Activated naive CD8-positive, alpha-beta T cell treated with anti-CD3 and anti-CD28 coated beads, Interleukin-2, amount 10 ng/mL, durations not matched to agents 7 days and 5 days (primary cell): ENCODE data around the gene ASF1B. TPM values are rescaled to one million over a fixed set of nuclear protein-coding genes. Genes with fewer than 3 reads are reported as not detected.
A peak's percentile ranks its signal among the peaks of the same experiment; 100 is the strongest.

Experiments used
- ATAC-seq: fragments of 150-1000 bp; cut with Tn5 transposase; one replicate; pipeline ENCODE4 v1.10.0; 2021; ENCODE audit warnings: low read depth, moderate library complexity
- POLR2A ChIA-PET: fragments of 350-600 bp; sonication (Branson Sonifier 250); formaldehyde crosslinking; loops from one replicate; lab custom pipeline; 2021; ENCODE audit warnings: antibody characterized with exemption; lab: Charles Lee
- DNase-seq: peaks from one replicate; pipeline ENCODE4 v3.0.0; 2021
- H3K27ac Mint-ChIP-seq: one replicate; pipeline ENCODE4 v1.8.0; 2022; ENCODE audit warnings: mild to moderate bottlenecking, mixed read lengths
- H3K27me3 Mint-ChIP-seq: one replicate; pipeline ENCODE4 v1.8.0; 2022; ENCODE audit warnings: mild to moderate bottlenecking, moderate library complexity, mixed read lengths
- H3K36me3 Mint-ChIP-seq: one replicate; pipeline ENCODE4 v1.8.0; 2021; ENCODE audit warnings: mild to moderate bottlenecking, mixed read lengths
- H3K4me1 Mint-ChIP-seq: one replicate; pipeline ENCODE4 v1.8.0; 2021; ENCODE audit warnings: mixed read lengths
- H3K4me3 Mint-ChIP-seq: one replicate; pipeline ENCODE4 v1.8.0; 2022; ENCODE audit warnings: mild to moderate bottlenecking, moderate library complexity, mixed read lengths
- H3K9me3 Mint-ChIP-seq: one replicate; pipeline ENCODE4 v1.8.0; 2021; ENCODE audit warnings: mixed read lengths
- total RNA-seq, 2 experiments: library from RNA; stranded (reverse); gene quantifications; one replicate each; pipeline ENCODE4 v1.2.3, GENCODE V29; 2021

ASF1B gene
- total RNA-seq, 2 experiments from 2014 or later, result 75.3 to 82.4 TPM

GRCh38 chr19:14117668-14118164 lies 18.7 kb downstream of the ASF1B start, which contains the start of gene PRKACA:
TSS of gene PRKACA (minus strand) at chr19:14117762. CDS start at chr19:14117547, 215 bp downstream.
- peak; percentile 98 for ATAC-seq
- H3K4me1 Mint-ChIP-seq, result peaks cover 40% of the 10 kb centered on the region
- H3K27ac Mint-ChIP-seq, result peak within 1 kb of the TSS; percentile 88
- H3K4me3 Mint-ChIP-seq, result peak within 1 kb of the TSS; percentile 98
- H3K27me3 Mint-ChIP-seq, result no peaks in the 10 kb centered on the region
- POLR2A ChIA-PET, result interaction anchor here (1.1 to 6.4 kb wide), 6 partner anchors 9 to 343 kb away, joined by 3 to 47 read pairs (median 6); partner anchors contain the start of gene ASF1B
- peak; percentile 99 for DNase-seq
- H3K36me3 Mint-ChIP-seq, result peaks cover 2% of the 10 kb centered on the region
- no peaks in the 10 kb centered on the region for H3K9me3 Mint-ChIP-seq

DNA sequence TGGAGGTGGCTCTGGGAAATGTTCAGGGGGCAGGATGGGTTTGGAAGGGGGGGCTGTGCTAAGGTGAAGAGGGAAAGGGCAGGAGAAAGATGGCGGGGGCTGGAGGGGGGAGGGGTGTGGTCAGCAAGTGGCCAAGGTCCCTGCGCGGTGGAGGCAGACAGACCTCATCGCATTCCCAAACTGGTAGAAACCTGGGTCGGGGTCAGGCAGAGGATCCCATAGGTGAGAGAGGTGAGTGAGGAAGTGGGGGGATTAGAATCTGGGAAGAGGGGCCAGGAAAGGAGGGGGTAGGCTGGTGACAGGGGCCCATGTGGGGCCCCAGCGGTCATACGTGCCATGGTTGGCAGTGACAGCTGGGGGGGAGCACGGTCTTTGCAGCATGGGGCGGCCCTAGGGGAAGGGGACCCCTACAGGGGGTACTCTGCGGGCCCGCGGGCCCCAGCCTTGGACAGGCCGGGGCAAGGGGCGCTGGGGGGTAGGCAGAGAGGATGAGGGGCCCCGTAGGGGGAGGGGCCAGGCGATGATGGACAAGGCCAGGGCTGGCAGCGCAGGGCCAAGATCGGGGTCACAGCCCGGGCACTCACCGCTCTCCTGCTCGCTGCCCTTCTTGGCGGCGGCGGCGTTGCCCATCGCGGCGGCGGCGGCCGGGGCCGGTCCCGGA lies 19.3 kb downstream of the ASF1B start:
- DNase-seq (no peak), ATAC-seq (peak; percentile 1)
- H3K4me3 Mint-ChIP-seq, result peak overlapping the region; percentile 98
- no peaks in the 10 kb centered on the region for H3K27me3 Mint-ChIP-seq
- peaks cover 45% of the 10 kb centered on the region for H3K4me1 Mint-ChIP-seq
- H3K9me3 Mint-ChIP-seq, result no peaks in the 10 kb centered on the region
- H3K36me3 Mint-ChIP-seq, result peaks cover 2% of the 10 kb centered on the region
- peak overlapping the region; percentile 78 for H3K27ac Mint-ChIP-seq
- POLR2A ChIA-PET, result interaction anchor here (0.5 to 6.4 kb wide), 9 partner anchors 9 to 342 kb away, joined by 3 to 47 read pairs (median 5); partner anchors contain the start of gene ASF1B

- POLR2A ChIA-PET, result interaction anchor here (0.5 to 6.4 kb wide), 6 partner anchors 10 to 321 kb away, joined by 3 to 47 read pairs (median 5); partner anchors contain the start of gene ASF1B
- peaks cover 48% of the 10 kb centered on the region for H3K4me1 Mint-ChIP-seq
- no peaks in the 10 kb centered on the region for H3K9me3 Mint-ChIP-seq
- ATAC-seq, result no peak
- no peaks in the 10 kb centered on the region for H3K27me3 Mint-ChIP-seq
- peak overlapping the region; percentile 98 for H3K4me3 Mint-ChIP-seq
- H3K27ac Mint-ChIP-seq, result peak overlapping the region; percentile 78
- no peak for DNase-seq
- peaks cover 2% of the 10 kb centered on the region for H3K36me3 Mint-ChIP-seq
Measured at GRCh38 chr19:14116525-14116917, 19.9 kb downstream of the ASF1B start.

- Mint-ChIP-seq H3K27ac (no peak overlapping the region), H3K4me1 (peaks cover 49% of the 10 kb centered on the region), H3K36me3 (peaks cover 2% of the 10 kb centered on the region), H3K9me3 (no peaks in the 10 kb centered on the region), H3K4me3 (peak overlapping the region; percentile 98), H3K27me3 (no peaks in the 10 kb centered on the region)
- DNase-seq, result no peak
- POLR2A ChIA-PET, result interaction anchor here (0.9 to 6.4 kb wide), 3 partner anchors 16 to 34 kb away, joined by 3 to 47 read pairs (median 16); partner anchors contain the start of gene ASF1B
- ATAC-seq, result no peak
Measured at GRCh38 chr19:14115756-14116155, 20.6 kb downstream of the ASF1B start.

DNA sequence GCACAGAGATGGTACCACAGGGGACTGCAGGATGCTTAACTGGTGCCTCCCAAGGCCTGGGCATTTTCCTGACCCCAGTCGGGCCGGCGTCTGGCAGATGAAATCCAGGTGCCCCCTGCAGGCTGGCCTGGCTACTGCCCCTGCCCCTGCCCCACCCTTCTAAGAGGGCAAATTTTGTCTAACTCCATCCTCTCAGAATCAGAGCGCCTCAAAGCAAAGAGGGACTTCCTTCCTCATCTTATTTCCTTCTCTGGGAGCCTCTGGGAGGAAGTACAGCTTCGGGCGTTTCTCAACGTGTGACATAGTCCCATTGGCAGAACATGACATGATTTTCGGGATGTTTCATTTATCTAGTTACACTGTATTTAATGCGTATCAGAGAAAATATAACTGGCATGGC lies 21.5 kb downstream of the ASF1B start:
- no peaks in the 10 kb centered on the region for H3K9me3 Mint-ChIP-seq
- H3K36me3 Mint-ChIP-seq, result no peaks in the 10 kb centered on the region
- DNase-seq, result peak; percentile 69
- no peak overlapping the region for H3K27ac Mint-ChIP-seq
- peaks cover 49% of the 10 kb centered on the region for H3K4me1 Mint-ChIP-seq
- peak overlapping the region; percentile 16 for H3K4me3 Mint-ChIP-seq
- POLR2A ChIA-PET, result interaction anchor here (0.6 to 6.4 kb wide), 3 partner anchors 9 to 33 kb away, joined by 6 to 47 read pairs (median 16); partner anchors contain the start of gene ASF1B
- no peak for ATAC-seq
- no peaks in the 10 kb centered on the region for H3K27me3 Mint-ChIP-seq

DNA sequence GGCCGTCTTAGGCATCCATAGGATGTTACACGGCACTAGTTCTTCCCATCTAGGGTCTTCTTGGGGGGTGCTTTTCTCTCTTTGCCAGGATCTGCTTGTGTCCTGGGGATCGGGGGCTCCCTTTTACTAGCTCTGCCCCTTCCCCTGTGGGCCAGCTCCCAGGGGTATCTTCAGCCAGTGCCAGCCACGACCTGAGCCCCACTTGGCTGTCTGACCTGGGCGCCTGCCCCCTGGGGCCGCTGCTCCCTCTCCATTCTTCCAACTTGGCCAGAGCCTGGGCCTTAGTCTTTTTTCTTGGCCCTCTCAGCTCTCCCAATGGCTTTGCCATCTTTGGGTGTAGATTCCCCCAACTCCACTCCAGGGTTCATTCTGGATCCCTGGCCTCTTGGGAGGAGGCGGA lies 21.9 kb downstream of the ASF1B start:
- POLR2A ChIA-PET, result interaction anchor here (0.6 to 6.4 kb wide), 4 partner anchors 9 to 34 kb away, joined by 3 to 47 read pairs (median 4); partner anchors contain the start of gene ASF1B
- ATAC-seq (no peak), DNase-seq (no peak)
- Mint-ChIP-seq H3K36me3 (no peaks in the 10 kb centered on the region), H3K27me3 (no peaks in the 10 kb centered on the region), H3K27ac (no peak overlapping the region), H3K4me1 (peaks cover 46% of the 10 kb centered on the region), H3K4me3 (no peak overlapping the region), H3K9me3 (no peaks in the 10 kb centered on the region)

- H3K4me1 Mint-ChIP-seq, result peaks cover 42% of the 10 kb centered on the region
- H3K27ac Mint-ChIP-seq, result peak overlapping the region; percentile 61
- no peak overlapping the region for H3K4me3 Mint-ChIP-seq
- no peak for ATAC-seq
- H3K9me3 Mint-ChIP-seq, result no peaks in the 10 kb centered on the region
- H3K36me3 Mint-ChIP-seq, result no peaks in the 10 kb centered on the region
- peak; percentile 69 for DNase-seq
- no peaks in the 10 kb centered on the region for H3K27me3 Mint-ChIP-seq
- POLR2A ChIA-PET, result interaction anchor here (0.6 to 6.4 kb wide), 3 partner anchors 14 to 33 kb away, joined by 3 to 47 read pairs (median 3); partner anchors contain the start of gene ASF1B
Measured at GRCh38 chr19:14113762-14114414, 22.5 kb downstream of the ASF1B start.

- H3K9me3 Mint-ChIP-seq, result no peaks in the 10 kb centered on the region
- H3K4me3 Mint-ChIP-seq, result peak overlapping the region; percentile 25
- H3K27me3 Mint-ChIP-seq, result no peaks in the 10 kb centered on the region
- H3K4me1 Mint-ChIP-seq, result peaks cover 37% of the 10 kb centered on the region
- H3K27ac Mint-ChIP-seq, result peak overlapping the region; percentile 34
- POLR2A ChIA-PET, result interaction anchor here (1.4 kb wide), 1 partner anchor 9 kb away, joined by 3 read pairs; no protein-coding TSS in a partner anchor
- DNase-seq, result no peak
- no peaks in the 10 kb centered on the region for H3K36me3 Mint-ChIP-seq
- ATAC-seq, result no peak
Measured at GRCh38 chr19:14112809-14113385, 23.5 kb downstream of the ASF1B start.

DNA sequence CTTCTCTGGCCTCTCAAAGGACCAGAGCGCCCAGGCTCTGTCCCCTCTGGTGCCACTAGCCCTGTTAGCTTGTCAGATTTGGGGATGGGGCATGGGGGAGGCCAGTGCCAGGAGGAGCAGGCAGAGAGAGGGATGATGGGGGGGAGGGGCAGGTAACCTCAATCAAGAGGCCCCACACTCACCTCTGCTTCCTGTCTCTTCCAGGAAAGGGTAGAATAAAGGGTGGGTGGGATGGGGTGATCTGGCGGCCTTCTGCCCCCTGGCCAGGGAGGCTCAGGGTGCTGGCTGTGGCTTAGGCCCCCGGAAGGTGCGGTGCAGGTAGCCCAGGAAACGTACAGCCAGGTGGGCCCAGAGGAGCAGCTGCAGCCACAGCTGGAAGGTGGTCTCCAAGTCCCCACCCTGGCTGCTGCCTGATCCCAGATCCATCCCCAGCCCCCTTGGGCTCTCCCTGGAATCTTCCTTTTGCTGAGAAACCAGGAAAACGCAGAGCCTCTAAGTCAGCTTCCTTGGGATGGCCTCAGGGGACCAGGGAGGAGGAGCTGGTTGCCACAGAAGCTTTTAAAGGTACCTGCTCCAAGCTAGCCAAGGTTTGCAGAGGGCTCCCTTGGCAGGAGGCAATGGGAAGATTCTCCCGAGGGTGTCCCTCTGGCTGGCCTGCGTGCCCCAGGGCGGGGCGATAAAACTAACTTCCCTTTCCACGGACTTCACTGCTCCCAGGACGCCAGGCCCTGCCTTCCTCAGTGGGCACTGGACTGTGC lies 24.2 kb downstream of the ASF1B start:
- Mint-ChIP-seq H3K9me3 (no peaks in the 10 kb centered on the region), H3K27ac (peak overlapping the region; percentile 34), H3K27me3 (no peaks in the 10 kb centered on the region), H3K36me3 (no peaks in the 10 kb centered on the region), H3K4me1 (peaks cover 37% of the 10 kb centered on the region), H3K4me3 (peak overlapping the region; percentile 19)
- no peak for DNase-seq
- POLR2A ChIA-PET, result interaction anchor here (1.4 to 1.6 kb wide), 2 partner anchors 8 to 21 kb away, joined by 3 to 4 read pairs; no protein-coding TSS in a partner anchor
- no peak for ATAC-seq

GRCh38 chr19:14111486-14111885 lies 24.9 kb downstream of the ASF1B start:
- Mint-ChIP-seq H3K36me3 (no peaks in the 10 kb centered on the region), H3K9me3 (no peaks in the 10 kb centered on the region), H3K4me3 (peak overlapping the region; percentile 25), H3K4me1 (peaks cover 34% of the 10 kb centered on the region), H3K27me3 (no peaks in the 10 kb centered on the region), H3K27ac (peak overlapping the region; percentile 25)
- no peak for ATAC-seq
- POLR2A ChIA-PET, result interaction anchor here (1.4 to 1.9 kb wide), 3 partner anchors 7 to 25 kb away, joined by 3 to 7 read pairs (median 4); partner anchors contain the start of gene ASF1B
- no peak for DNase-seq

GRCh38 chr19:14110650-14111049 lies 25.7 kb downstream of the ASF1B start:
- POLR2A ChIA-PET, result interaction anchor here (1.6 to 1.9 kb wide), 2 partner anchors 19 to 26 kb away, joined by 4 to 7 read pairs; partner anchors contain the start of gene ASF1B
- no peaks in the 10 kb centered on the region for H3K9me3 Mint-ChIP-seq
- no peak for ATAC-seq
- peaks cover 26% of the 10 kb centered on the region for H3K4me1 Mint-ChIP-seq
- H3K27ac Mint-ChIP-seq, result no peak overlapping the region
- H3K36me3 Mint-ChIP-seq, result no peaks in the 10 kb centered on the region
- H3K4me3 Mint-ChIP-seq, result no peak overlapping the region
- no peak for DNase-seq
- H3K27me3 Mint-ChIP-seq, result no peaks in the 10 kb centered on the region
